Measurements from ENCODE around the gene ARHGAP15. TPM values are rescaled to one million over a fixed set of nuclear protein-coding genes. Genes with fewer than 3 reads are reported as not detected.

Gene ARHGAP15
- total RNA-seq, 4 donors from 2014 or later: 0.80 to 53.1 (median 12.7) TPM

DNA sequence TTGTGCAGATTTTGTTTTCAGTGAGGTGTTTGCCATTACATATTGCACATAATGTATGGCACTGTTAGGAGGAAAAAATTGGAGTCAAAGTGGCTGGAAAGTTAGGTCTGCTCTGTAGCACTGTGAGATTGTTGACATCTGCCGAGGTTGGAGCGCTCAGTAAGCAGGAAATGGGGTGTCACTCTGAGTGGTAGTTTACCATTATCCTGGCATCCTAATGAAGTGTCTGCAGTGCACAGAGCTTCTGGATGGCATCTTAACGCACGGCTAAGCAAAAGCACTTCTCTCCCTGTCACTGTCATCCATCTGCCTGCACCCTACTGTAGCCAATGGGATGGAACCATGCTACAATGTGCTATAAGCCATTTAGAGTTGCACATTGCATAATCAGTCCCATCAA is 561.9 kb downstream of the ARHGAP15 start:
- Histone ChIP-seq H3K36me3 (no peaks in the 10 kb centered on the region), H3K4me3 (no peak overlapping the region), H3K27ac (no peak overlapping the region), H3K9me3 (no peaks in the 10 kb centered on the region), H3K4me1 (no peaks in the 10 kb centered on the region), H3K27me3 (no peaks in the 10 kb centered on the region)
- WGBS, 2 donors (ENCODE audit: low coverage in 1 of 2): 88% methylated on average over 4 of the region's 4 CpGs; no CpG with 5 or more reads in 1 of the 2 donors
- no peak for DNase-seq
- intact Hi-C loops (cut with DNase I; ENCODE audit: low total_unique reads) (no loop called here), in situ Hi-C loops (cut with MboI; ENCODE audit: low pct_ligation_motif_present in 1 of 4, low pct_unique_long_range_greater_than_20kb in 1 of 4, low sequenced_read_pairs in 3 of 4) (no loop called here)
- TF ChIP-seq POLR2A (IDR thresholded peaks at IDR 0.05) (no peak), CTCF (IDR thresholded peaks at IDR 0.05) (no peak), POLR2AphosphoS5 (IDR thresholded peaks at IDR 0.05) (no peak), EP300 (IDR thresholded peaks at IDR 0.05; ENCODE audit: low read depth) (no peak)

- Histone ChIP-seq H3K4me3 (no peak overlapping the region), H3K36me3 (no peaks in the 10 kb centered on the region), H3K4me1 (no peaks in the 10 kb centered on the region), H3K27ac (no peak overlapping the region), H3K9me3 (no peaks in the 10 kb centered on the region), H3K27me3 (no peaks in the 10 kb centered on the region)
- intact Hi-C loops (cut with DNase I; ENCODE audit: low total_unique reads) (no loop called here), in situ Hi-C loops (cut with MboI; ENCODE audit: low pct_ligation_motif_present in 1 of 4, low pct_unique_long_range_greater_than_20kb in 1 of 4, low sequenced_read_pairs in 3 of 4) (no loop called here)
- TF ChIP-seq POLR2AphosphoS5 (IDR thresholded peaks at IDR 0.05) (no peak), EP300 (IDR thresholded peaks at IDR 0.05; ENCODE audit: low read depth) (no peak), POLR2A (IDR thresholded peaks at IDR 0.05) (no peak), CTCF (IDR thresholded peaks at IDR 0.05) (no peak)
- DNase-seq: no peak
- 79 to 89% methylated on average over 4 to 5 of the region's 5 CpGs for WGBS, 2 donors (ENCODE audit: low coverage in 1 of 2)
These were observed 562.9 kb downstream of the ARHGAP15 start for GRCh38 chr2:143692162-143692561.

GRCh38 chr2:143692967-143693366 is 563.7 kb downstream of the ARHGAP15 start:
- in situ Hi-C loops (cut with MboI; ENCODE audit: low pct_ligation_motif_present in 1 of 4, low pct_unique_long_range_greater_than_20kb in 1 of 4, low sequenced_read_pairs in 3 of 4) (no loop called here), intact Hi-C loops (cut with DNase I; ENCODE audit: low total_unique reads) (no loop called here)
- Histone ChIP-seq H3K27me3 (no peaks in the 10 kb centered on the region), H3K4me3 (no peak overlapping the region), H3K4me1 (no peaks in the 10 kb centered on the region), H3K36me3 (no peaks in the 10 kb centered on the region), H3K9me3 (no peaks in the 10 kb centered on the region), H3K27ac (peak overlapping the region in 1 of 4 donors; percentile 10)
- TF ChIP-seq POLR2A (IDR thresholded peaks at IDR 0.05): no peak
- no peak for TF ChIP-seq POLR2AphosphoS5 (IDR thresholded peaks at IDR 0.05)
- no peak for TF ChIP-seq CTCF (IDR thresholded peaks at IDR 0.05)
- TF ChIP-seq EP300 (IDR thresholded peaks at IDR 0.05; ENCODE audit: low read depth): no peak
- WGBS, 2 donors (ENCODE audit: low coverage in 1 of 2): 60 to 80% methylated on average over 5 of the region's 5 CpGs
- DNase-seq: no peak

DNA sequence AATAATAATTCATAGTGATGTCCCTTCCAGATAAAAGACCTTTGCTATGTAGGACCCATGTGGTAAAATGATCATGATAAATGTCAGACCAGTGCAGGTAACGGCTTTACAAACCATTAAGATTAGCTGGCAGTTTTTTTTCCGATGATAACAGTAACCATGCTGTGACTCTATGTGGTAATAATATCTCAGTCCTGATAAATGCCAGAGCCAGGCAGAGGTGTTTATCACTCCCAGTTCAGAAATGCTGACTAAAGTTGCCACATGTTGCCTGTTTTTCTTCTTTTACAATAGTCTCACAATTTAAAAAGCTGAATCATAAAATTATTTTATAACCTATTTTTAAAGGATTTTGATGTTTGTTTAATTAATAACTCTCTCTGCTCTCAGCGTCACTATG is 565.1 kb downstream of the ARHGAP15 start:
- no peak overlapping the region for H3K4me3 ChIP-seq
- WGBS, 2 donors (ENCODE audit: low coverage in 1 of 2): 70 to 75% methylated on average over 3 of the region's 3 CpGs
- no peaks in the 10 kb centered on the region for H3K4me1 ChIP-seq
- TF ChIP-seq POLR2AphosphoS5 (IDR thresholded peaks at IDR 0.05) (no peak), POLR2A (IDR thresholded peaks at IDR 0.05) (no peak), CTCF (IDR thresholded peaks at IDR 0.05) (no peak), EP300 (IDR thresholded peaks at IDR 0.05; ENCODE audit: low read depth) (no peak)
- H3K27ac ChIP-seq: no peak overlapping the region
- H3K9me3 ChIP-seq: no peaks in the 10 kb centered on the region
- no peaks in the 10 kb centered on the region for H3K36me3 ChIP-seq
- no peaks in the 10 kb centered on the region for H3K27me3 ChIP-seq
- intact Hi-C loops (cut with DNase I; ENCODE audit: low total_unique reads) (no loop called here), in situ Hi-C loops (cut with MboI; ENCODE audit: low pct_ligation_motif_present in 1 of 4, low pct_unique_long_range_greater_than_20kb in 1 of 4, low sequenced_read_pairs in 3 of 4) (no loop called here)
- DNase-seq: no peak

All from transverse colon (tissue), 4 donors.